Activated T-helper 1 cell treated with Interleukin-2 at 50 U/mL for 16 hours (primary cell): ENCODE data around the gene SIK1.
"Not testable (repeated sequence)": the region's sequence is repeated elsewhere in the genome, so short reads cannot be mapped to it uniquely, and the experiment has no call there.

ENCODE experiments used
- DNase-seq: peaks from one replicate; pipeline ENCODE4 v3.0.0-alpha.2; 2020; ENCODE audit warnings: low read depth

Gene SIK1

DNA sequence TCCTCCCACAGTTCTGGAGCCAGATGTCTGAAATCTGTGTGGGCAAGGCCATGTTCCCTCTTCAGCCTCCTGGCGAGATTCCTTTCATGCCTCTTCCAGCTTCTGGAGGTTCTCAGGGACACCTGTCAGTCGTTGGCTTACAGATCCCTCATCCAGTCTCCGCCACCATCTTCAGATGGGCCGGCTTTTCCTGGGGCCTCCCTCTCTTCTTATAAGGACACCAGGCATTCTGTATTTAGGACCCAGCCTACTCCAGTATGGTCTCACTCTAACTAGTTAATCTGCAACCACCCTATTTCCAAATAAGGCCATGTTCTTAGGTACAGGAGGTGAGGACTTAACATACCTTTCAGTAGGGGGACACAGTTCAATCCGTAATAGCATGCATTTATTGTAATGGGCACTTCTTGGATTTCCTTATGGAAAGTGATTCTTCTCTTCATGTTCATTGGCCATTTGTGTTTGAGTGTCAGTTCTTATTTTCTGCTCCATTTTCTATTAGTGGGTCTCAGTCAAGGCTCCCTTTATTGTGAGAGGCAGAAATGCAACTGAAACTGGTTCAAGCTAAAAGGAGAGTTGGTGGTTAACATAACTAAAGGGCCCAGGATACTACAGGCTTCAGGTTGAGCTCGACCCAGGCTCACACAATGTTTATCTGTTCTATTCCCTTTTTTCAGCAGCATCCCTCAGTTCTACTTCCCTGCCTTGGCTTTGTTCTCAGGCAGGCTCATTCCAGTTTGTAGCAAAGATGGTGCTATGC is 12.6 kb upstream of the SIK1 start:
- DNase-seq: not testable (repeated sequence)

DNA sequence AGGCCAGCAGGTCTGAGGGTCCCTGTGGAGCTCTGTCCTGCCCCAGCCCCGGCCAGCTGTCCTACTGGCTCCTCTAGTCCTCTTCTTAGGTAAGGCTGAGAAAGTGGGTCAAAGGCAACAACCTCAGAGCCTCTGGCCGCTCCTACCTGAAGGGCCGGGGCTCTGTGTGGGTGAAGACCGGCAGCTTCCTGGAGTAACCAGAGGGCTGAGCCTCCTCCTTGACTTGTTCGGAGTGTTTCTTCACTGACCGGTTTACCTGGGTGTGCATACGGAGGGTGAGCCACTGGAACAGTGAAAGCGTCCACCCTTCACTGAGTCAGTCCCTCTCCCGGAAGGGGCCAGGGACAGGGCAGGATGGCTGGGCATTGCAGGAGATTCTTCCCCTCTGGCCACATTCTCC is 9.3 kb upstream of the SIK1 start:
- DNase-seq: not testable (repeated sequence)

DNA sequence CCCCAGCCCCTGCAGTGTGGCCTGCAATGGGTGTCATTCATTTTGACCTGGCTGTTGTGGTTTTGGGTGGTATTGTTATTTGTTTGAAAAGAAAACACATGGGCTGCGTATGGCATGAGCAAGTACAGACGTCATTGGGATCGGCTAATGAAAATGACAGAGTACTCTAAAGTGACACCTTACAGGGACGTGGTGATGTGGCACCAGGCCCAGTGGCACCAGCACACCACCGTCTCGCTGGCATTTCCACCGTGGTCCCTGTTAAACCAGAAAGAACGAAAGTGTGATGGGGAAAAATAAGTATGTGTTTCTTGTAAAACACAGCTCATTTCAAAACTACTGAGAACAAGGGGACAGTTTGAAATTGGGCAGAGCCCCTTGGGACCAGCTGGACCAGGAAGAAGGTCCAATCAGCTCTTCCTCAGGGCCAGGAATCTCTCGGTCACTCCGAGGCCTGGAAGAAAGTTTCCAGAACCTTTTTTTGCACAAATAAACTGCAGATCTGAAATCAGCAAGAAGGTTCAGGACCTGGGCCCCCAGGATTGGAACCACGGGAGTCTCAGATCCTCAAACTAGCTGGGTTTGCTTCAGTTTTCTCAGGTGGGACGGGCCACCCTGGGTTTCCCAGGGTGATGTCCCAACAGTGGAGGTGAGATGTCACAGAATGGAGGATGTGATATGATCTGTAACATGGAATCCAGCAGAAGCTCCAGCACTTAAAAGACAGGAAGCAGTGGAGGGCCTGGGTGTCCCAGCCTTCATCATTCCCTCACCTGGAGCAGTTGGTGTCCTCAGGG is 6.6 kb upstream of the SIK1 start:
- DNase-seq: not testable (repeated sequence)

DNA sequence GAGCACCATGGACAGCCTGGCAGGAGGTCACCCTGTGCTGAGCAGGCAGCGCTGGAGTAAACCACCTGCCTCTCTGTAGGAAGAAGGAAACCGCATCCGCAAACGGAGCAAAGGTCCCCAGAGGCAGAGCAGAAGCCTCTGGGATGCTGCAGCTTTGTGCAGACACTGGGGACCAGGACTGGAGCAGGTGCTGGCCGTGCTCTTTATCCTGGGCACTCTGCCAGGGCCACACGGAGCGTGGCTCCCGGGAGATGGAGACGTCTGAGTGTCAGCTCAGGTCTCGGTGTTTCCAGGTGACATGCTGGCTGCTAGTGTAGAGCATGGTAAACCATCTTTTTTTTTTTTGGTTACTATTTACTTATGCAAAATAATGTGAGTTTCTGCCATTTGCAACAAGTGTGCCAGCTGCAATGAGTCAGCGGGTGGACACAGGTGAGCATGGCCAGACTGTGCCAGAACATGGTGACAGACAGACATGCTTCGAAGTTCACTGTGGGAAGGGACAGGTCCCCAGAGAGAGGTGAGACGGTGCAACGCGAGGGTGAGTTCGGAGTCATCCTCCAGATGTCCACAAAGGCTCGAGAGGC is 4.0 kb upstream of the SIK1 start:
- DNase-seq: not testable (repeated sequence)

DNA sequence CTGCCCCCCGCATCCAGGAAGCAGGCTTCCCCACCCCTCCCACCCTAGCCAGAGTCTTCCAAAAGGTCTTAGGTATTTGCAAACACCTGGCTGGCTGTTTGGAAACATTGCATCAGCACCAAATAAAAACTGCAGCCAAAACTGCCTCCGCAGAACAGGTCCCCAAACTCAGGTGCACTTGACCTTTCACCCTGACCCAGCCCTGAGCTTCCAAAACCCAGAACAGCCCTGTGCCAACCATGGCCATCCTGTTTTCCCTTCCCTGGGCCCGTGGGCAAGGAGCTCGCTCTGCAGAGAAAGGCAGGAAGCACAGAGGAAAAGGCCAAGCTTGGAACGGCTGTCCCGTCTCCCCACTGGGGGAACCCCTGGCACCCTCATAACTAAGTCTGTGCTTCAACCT is 2.0 kb upstream of the SIK1 start:
- DNase-seq: not testable (repeated sequence)

DNA sequence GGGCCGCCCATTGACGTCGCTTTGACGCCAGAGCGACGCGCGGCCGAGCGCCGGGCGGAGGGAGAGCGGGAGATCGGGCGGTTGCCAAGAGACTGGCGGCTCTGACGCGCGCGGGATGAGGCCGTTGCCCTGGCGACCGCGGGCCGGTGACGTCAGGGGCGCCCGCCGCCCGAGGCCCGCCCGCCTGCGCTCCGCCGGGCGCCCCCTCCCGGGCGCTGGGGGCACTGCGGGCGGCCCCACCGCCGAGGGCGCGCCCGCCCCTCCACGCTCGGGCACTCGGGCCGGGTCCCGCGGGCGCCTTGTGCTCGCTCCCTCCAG is 270 bp upstream of the SIK1 start:
- DNase-seq: not testable (repeated sequence)

DNA sequence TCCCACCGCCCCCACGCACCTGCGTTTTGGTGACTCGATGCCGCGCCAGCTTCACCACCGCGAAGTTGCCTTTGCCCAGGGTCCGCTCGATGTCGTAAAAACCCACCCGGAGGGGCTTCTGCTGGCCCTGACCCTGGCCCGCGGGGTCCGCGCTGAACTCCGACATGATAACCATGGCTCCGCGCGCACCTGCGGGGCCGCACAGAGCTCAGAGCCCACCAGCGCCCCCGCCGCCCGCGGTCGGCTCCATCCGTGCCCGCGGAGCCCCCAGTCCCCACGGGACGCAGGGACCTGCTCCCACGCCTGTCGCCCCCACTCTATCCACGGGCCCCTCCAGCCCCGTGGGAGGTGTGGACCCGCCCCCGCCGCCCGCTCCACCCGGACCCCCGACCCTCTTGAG is 927 bp downstream of the SIK1 start:
- not testable (repeated sequence) for DNase-seq

DNA sequence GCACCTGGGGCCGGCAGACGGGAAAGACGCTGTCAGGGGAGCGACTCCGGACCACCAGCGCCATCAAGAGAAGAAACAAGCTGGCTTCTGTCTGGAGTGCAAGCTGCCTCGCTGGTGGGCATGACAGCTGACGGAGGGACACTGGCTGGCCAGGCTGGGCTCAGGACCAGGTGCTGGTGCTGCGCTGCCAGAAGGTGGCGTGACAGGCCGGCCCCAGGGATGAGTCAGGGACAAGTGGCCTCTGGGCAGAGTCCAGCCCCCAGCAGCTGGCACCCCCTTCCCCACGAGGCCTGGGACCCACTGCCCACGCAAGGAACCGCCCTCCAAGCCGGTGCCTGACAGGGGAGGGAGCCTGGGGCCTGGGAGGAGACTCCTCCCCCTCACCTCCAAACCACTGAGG is 7.5 kb downstream of the SIK1 start:
- not testable (repeated sequence) for DNase-seq

DNA sequence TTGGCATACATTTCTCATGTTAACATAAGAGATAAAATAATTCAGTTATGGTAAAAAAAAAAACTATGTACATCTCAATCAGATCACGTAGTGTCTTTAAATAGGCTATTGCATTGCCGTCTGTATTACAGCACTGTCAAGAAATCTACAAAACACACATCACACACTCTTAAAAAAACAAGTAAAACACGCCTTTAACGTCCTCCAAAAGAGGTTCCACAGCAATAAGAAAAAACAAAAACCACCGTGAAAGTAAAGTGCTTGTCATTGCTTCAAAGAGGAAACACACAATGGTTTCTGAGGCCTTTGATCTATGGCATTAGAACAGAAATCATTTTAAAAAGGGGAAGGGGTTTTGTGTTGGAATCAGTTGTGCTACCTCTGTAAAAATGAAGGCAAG is 12.4 kb downstream of the SIK1 start:
- DNase-seq: not testable (repeated sequence)

DNA sequence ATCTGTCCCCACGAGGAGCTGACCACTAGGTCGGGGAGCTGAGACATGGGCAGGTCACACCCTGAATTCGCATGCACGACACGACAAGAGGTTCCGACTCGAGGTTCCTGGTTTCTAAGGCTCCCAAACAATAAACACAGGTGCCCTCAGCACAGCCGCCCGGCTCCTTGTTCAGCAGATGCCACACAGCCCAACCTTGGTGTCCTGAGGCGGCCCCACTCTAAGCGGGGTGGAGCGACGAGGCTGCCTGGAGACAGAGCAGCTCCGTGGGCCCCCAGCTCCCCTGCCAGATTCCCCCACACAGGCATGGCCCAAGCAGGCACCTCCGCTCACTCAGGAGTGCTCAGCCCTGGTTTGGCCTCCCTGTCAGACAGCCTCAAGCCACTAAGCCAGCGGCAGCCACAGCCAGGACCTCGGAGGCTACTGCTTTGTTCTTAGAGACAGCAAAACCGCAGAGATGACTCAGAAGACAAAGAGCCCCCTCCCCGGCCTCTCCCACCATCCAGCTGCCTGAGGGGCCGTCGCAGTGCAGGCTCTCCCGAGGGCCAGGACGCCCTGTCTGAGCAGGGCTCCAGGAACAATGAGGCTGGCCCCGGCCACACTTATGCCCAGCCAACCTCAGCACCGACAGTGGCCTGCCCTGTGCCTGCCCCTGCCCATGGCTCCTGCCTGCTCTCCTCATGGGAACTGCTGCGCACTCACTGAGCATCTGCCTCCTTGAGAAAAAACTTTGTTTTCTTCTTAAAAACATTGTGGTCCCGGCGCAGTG is 14.7 kb downstream of the SIK1 start:
- not testable (repeated sequence) for DNase-seq

DNA sequence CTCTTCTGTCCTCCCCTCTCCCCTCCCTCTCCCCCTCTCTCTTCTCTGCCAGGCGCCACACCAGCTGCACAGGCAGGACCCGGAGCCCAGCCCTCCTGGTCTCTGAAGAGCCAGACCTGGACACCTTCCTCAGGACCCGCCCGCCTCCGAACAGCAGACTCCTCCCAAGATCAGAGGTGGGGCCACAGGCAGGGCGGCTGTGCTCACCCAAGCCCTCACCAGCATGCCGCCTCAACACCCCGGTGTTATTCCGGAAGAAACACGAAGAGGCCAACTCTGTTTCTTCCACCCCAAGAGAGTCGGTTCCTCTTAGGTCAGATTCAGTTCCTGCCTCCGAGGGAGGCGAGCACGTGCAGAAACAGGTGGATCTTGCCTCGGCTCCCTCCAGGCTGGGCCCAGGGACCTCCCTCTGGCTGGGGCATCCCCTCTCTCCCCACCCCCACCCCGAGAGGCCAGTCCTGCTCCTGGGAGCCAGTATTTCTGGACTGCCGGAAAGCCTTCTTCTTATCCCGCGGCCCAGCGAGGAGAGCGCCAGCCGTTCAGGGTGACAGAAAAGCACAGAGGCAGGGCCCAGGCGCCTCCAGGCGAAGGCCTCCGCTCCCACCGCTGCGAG is 16.4 kb downstream of the SIK1 start:
- not testable (repeated sequence) for DNase-seq

DNA sequence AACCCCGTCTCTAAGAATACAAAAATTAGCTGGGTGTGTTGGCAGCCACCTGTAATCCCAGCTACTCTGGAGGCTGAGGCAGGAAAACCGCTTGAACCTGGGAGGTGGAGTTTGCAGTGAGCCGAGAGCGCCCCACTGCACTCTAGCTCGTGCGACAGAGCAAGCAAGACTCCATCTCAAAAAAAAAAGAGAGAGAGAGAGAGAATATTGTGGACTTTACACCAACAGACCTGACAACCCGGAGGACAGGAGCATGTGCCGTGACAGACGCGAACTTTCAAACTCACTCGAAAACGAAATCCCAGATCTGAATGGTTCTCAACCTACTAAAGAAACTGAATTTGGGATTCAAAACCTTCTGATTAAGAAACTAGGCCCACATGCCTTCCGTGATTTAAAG is 19.8 kb downstream of the SIK1 start:
- DNase-seq: not testable (repeated sequence)

DNA sequence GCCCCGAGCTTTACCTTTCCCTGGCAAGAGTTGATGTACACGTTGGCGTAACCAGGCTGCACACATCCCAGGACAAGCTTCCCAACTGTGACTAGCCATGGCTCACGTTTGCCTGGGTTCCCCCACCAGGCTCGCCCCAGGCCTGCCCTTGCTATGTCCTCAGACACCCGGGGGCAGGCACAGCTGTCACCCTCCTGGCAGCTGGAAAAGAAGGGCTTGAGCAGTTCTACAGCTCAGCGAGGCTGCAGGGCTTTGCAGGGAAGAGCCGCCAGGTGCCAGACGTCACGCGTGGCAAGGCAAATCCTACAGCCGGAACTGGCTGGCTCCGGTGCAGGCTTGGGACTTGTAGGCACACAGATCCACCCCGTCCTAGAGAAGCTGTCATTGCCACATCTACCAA is 22.5 kb downstream of the SIK1 start:
- DNase-seq: not testable (repeated sequence)

DNA sequence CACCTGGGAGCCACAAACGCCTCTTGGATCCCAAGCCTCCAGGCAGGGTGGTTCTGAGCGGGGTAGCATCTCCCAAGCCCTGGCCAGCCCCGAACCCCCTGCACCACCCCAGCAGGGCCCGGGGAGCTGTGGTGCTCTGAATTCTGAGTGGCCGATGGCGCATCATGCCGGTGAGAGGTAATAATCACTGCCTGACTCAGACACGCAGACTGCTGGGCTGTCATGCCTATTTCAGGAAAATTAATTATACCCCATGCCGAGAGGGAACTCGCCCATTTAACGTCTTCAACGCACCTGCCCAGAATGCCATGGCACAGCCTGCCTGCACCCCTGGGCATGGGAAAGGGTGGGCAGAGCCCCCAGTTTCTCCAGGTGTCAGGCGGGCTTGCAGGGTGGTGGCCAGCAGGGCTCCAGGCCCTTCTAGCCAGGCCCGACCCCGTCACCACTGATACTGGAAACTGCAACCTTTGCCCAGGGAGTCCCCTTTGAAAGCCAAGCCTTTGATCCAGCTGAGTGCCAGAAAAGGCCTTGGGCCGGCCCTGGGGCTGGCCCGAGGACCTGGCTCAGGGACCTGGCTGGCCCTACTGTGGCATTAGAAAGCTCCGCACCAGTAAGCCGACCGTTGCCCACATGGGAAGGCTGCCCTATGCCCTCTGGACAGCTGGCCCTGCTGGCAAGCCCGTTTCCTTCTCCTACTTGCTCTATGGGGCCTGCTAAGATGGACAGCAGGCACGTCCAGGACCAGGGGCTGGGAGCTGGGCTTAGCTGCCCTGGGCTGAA is 23.1 kb downstream of the SIK1 start:
- not testable (repeated sequence) for DNase-seq

DNA sequence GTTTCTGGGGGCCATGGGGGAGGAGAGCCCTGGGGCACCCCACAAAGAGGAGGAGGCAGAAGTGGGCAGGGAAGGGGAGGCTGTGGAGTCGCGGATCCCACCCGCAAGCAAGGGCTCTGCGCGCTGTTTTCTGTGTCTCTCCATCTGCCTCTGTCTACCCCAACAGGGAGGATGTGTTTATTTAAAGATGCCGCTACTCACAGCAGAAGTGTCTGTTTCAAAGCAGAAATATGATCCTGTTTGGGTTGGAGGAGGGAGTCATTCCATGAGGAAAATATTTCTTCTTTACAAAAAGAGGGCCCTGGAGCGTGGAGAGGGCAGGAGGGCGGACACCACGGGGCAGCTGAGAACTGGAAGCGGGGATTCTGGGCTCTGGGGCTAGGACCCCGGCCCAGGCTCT is 25.8 kb downstream of the SIK1 start:
- not testable (repeated sequence) for DNase-seq

DNA sequence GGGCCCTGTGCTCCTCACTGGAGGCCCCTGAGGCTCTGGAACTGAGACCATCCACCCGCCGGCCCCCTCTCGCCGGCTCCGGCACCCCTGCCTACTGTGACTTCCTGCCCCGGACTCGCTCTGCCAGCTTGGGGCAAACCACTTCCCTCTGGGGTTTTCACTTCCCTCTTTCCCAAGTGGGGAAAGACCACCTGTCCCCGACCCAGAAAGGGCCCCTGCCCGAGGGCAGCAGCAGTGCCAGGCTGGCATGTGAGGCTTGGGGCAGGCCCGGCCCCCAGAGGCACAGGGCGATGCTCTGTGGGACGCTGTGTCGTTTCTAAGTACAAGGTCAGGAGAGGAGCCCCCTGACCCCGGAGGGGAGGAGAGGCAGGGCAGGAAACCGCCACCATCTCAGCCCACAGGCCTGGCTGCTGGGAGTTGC is 27.3 kb downstream of the SIK1 start:
- DNase-seq: not testable (repeated sequence)

DNA sequence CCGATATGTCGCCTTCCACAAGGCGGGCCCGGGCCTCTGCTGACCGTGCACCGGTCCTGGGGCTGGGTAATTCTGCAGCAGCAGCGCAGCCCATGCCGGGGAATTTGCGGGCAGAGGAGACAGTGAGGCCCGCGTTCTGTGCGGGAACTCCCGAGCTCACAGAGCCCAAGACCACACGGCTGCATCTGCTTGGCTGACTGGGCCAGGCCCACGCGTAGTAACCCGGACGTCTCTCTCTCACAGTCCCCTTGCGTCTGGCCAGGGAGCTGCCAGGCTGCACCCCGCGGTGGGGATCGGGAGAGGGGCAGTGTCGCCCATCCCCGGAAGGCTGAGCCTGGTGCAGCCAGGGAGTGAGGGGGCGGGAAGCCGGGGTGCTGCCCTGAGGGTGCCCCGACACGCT is 27.8 kb downstream of the SIK1 start:
- DNase-seq: not testable (repeated sequence)

DNA sequence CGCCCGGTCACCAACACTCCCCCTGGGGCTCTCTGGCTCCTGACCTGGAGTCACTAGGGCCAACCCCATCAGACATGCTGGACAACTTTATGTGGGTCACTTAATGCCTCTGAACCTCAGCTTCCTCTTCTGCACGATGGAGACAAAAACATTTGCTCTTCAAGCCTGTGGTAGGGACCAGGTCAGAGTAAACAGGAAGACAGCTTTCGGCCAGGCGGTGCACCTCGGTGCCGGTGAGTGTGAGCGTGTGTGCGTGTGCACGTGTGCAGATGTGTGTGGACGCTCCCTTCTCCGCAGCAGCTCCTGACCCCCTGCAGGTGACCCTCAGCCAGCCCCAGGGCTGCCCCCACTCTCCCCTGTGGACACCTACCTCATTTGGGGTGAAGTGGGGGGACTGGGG is 28.4 kb downstream of the SIK1 start:
- DNase-seq: not testable (repeated sequence)

DNA sequence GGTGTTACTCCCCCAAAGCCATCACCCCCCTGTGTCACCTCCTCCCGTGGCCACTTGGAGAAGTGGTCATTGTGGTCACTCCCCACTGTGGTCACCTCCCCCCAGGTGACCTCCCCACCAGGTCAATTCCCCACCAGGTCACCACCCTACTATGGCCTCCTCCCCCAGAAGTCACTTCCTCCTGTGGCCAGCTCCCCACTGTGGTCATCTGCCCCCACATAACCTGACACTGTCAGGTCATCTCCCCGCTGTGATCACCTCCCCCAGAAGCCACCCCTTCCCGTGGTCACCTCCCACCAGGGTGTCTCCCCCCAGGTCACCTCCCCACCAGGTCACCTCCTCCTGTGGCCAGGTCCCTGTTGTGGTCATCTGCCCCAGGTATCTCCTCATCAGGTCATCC is 28.9 kb downstream of the SIK1 start:
- DNase-seq: not testable (repeated sequence)

DNA sequence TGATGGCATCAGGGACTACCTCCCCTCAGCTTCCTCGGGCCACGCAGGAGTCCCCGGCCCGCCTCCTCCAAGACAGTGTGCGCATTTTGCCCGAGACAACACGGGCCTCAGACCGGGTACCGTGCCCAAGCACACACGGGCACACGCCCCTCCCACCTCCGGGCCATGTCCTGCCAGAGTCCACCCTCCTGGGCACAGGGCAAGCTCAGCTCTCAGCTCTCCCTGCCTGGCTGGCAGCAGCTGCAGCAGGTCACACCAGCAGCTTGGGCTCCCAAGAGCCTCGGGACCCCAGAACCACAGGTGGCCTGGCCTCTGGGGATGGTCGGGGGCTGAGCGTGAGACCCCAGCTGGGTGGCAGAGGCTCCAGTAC is 29.5 kb downstream of the SIK1 start:
- not testable (repeated sequence) for DNase-seq
